C4-2B (cell line): ENCODE data around the gene PCSK1N.

ENCODE experiments used
- CTCF ChIP-seq: fragments of 450-650 bp; conservative IDR thresholded peaks from 2 replicates; pipeline ENCODE4 v1.5.1; 2017; ENCODE audit warnings: mild to moderate bottlenecking
- ZFX ChIP-seq: fragments of 450-650 bp; IDR thresholded peaks from 2 replicates; pipeline ENCODE4 v1.6.1; 2017

- TF ChIP-seq CTCF (no peak), ZFX (no peak)
These were observed 48.3 kb upstream of the PCSK1N start for GRCh38 chrX:48883729-48884128.
